GM10248 (cell line): ENCODE results near the gene EFHC2.

Experiments used
- CTCF ChIA-PET: fragments of 300-600 bp; sonication (Branson Sonifier 250); formaldehyde crosslinking; extraction: SDS; loops from one replicate; lab custom pipeline; 2021; ENCODE audit warnings: antibody characterized with exemption; lab: Yijun Ruan, JAX
- POLR2A ChIA-PET: fragments of 350-650 bp; sonication (Branson Sonifier 250); formaldehyde crosslinking; extraction: SDS; loops from one replicate; lab custom pipeline; 2020; ENCODE audit warnings: antibody characterized with exemption; lab: Yijun Ruan, JAX
- DNase-seq: peaks from one replicate; pipeline ENCODE4 v3.0.0; 2012; ENCODE audit errors: extremely low spot score
- CTCF ChIP-seq: IDR thresholded peaks from 2 replicates; pipeline ENCODE4 v1.5.1; 2012; ENCODE audit warnings: mild to moderate bottlenecking, low read depth; ENCODE audit errors: extremely low read depth, missing control alignments, control extremely low read depth

The EFHC2 gene

GRCh38 chrX:44130189-44130588 lies 213.3 kb downstream of the EFHC2 start:
- POLR2A ChIA-PET = no interaction called here
- CTCF ChIA-PET = no interaction called here
- no peak for DNase-seq
- TF ChIP-seq CTCF = no peak

GRCh38 chrX:44113337-44113736 lies 230.1 kb downstream of the EFHC2 start:
- ChIA-PET POLR2A (no interaction called here), CTCF (no interaction called here)
- TF ChIP-seq CTCF = no peak

GRCh38 chrX:44106864-44107263 lies 236.6 kb downstream of the EFHC2 start:
- no peak for TF ChIP-seq CTCF
- CTCF ChIA-PET = no interaction called here
- POLR2A ChIA-PET = no interaction called here
- DNase-seq = no peak

More at GRCh38 chrX:44113337-44113736, 230.1 kb downstream of the EFHC2 start:
- DNase-seq = no peak

GRCh38 chrX:44105228-44105913 lies 238.1 kb downstream of the EFHC2 start:
- CTCF ChIA-PET = no interaction called here
- POLR2A ChIA-PET = no interaction called here
- DNase-seq = no peak
- TF ChIP-seq CTCF = no peak

- DNase-seq = no peak
- no peak for TF ChIP-seq CTCF
- POLR2A ChIA-PET = no interaction called here
- CTCF ChIA-PET = no interaction called here
Observed at GRCh38 chrX:44104699-44105098, 238.8 kb downstream of the EFHC2 start.

GRCh38 chrX:44101281-44101680 lies 242.2 kb downstream of the EFHC2 start:
- ChIA-PET POLR2A (no interaction called here), CTCF (no interaction called here)
- TF ChIP-seq CTCF = no peak
- DNase-seq = no peak
